Dedifferentiated amniotic fluid mesenchymal stem cell (primary cell): ENCODE measurements around the gene ZNF391.
"Not testable (repeated sequence)": the region's sequence is repeated elsewhere in the genome, so short reads cannot be mapped to it uniquely, and the experiment has no call there.

ENCODE experiments used
- DNase-seq: peaks from one replicate; pipeline ENCODE4 v3.0.0-alpha.2; 2016; ENCODE audit errors: extremely low spot score

ZNF391 gene

DNA sequence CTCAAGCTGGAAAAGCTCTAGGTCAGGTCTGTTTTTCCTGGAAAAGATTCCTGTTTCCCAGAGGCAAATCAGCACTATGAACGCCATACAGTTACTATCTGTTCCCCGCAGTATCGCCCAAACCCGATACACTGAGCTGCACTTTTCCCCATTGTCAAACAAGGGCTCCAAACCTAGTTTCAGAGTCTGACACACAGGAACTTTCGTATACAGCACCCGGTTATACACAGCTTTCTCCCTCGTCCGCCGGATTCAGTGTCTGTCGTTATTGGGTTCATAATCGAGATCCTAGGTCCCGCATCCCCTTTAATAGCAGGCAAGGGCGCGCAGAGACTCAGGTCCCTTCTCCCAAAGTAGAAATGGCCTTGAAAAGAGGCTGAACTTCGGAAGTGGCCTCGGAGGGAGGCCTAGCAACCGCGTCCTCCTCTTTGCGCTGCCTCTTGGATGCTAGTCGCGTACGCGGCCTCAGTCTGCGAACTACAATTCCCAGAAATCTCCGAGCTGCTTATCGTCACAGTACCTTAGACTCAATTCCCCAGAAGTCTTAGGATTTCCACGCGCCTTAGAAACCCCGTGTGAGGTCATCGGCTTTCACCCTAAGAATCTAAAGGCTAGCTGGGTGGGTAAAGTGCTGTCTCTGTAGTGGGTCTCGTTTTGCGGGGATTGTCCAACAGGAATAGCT, 34.2 kb downstream of the ZNF391 start:
- DNase-seq: no peak

DNA sequence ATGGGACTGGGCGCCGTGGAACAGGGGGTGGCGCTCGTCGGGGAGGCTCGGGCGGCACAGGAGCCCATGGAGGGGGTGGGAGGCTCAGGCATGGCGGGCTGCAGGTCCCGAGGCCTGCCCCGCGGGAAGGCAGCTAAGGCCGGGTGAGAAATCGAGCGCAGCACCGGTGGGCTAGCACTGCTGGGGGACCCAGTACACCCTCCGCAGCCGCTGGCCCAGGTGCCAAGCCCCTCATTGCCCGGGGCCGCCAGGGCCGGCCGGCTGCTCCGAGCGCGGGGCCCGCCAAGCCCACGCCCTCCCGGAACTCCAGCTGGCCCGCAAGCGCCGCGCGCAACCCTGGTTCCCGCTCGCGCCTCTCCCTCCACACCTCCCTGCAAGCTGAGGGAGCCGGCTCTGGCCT, 36.3 kb downstream of the ZNF391 start:
- DNase-seq: not testable (repeated sequence)

GRCh38 chr6:27426045-27426620, 37.6 kb downstream of the ZNF391 start:
- no peak for DNase-seq

- no peak for DNase-seq
Measured at GRCh38 chr6:27428502-27428901, 39.9 kb downstream of the ZNF391 start.

DNA sequence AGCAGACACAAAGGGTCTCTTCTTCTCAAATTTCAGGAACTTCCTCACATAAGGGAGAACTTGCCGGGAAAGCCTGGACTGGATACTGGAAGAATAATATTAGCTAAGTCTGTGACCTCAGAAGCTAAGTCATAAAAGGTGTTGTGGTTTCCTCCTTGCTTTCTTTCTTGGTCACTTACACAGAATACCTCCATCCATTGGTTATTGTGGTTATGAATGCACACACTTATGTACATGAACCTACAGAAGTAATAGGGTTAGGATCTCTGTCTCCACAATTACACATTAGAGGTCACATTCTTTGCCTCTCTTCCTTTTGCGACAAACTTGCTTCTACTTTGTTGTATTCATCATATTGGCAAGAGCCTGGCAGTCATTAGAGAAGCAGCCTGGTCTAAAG, 40.4 kb downstream of the ZNF391 start:
- no peak for DNase-seq

- no peak for DNase-seq
Measured at GRCh38 chr6:27433714-27434113, 45.2 kb downstream of the ZNF391 start.

DNA sequence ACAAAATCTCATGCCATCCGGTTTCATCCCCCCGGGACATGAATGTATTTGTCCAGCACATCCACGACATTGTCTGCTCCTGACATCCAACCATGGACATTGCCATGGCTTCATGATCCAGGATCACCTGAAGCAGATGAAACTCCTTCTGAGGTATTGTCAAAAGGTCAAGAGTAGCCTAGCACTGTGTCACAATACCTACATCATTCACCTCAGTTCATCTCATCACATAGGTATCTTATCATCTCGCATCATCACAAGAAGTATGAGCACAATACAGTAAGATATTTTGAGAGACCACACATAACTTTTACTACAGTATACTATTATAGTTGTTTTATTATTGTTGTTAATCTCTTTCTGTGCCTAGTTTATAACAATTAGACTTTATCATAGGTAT, 50.8 kb downstream of the ZNF391 start:
- no peak for DNase-seq

GRCh38 chr6:27441001-27441400, 52.4 kb downstream of the ZNF391 start:
- DNase-seq: no peak

DNA sequence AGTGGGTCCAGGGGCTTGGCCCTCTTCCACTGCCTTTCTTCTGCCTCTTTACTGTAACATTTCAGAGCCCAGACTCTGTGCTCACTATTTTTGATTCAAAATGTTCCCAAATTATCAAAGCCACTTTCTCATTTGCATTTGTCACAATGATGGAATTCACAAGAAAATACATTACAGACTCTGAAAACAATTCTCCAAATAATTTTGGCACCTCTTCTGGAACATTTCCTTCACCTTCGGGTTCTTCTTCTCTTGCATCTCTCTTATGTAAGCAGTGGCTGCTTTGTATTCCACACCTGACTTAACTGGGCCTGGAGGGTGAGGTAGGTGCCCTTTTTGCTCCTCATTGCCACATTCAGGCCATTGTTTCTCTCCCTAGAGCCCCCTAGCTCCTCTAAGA, 54.4 kb downstream of the ZNF391 start:
- no peak for DNase-seq

DNA sequence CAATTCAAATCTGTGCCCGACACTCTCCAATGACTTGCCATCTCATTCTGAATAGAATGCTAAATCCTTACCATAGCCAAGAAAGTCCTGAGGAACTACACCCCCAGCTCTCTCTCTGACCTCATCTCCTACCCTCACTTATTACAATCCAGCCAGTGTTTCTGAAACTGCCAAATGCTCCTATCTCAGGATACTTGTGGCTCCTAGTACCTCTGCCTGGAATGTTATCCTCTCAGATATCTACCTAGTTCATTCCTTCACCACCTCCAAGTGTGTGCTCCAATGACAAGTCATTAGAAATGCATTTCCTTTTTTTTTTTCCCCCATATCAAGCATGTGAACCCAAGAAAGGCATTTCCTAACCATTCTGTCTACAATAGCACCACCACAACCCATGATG, 59.9 kb downstream of the ZNF391 start:
- no peak for DNase-seq

DNA sequence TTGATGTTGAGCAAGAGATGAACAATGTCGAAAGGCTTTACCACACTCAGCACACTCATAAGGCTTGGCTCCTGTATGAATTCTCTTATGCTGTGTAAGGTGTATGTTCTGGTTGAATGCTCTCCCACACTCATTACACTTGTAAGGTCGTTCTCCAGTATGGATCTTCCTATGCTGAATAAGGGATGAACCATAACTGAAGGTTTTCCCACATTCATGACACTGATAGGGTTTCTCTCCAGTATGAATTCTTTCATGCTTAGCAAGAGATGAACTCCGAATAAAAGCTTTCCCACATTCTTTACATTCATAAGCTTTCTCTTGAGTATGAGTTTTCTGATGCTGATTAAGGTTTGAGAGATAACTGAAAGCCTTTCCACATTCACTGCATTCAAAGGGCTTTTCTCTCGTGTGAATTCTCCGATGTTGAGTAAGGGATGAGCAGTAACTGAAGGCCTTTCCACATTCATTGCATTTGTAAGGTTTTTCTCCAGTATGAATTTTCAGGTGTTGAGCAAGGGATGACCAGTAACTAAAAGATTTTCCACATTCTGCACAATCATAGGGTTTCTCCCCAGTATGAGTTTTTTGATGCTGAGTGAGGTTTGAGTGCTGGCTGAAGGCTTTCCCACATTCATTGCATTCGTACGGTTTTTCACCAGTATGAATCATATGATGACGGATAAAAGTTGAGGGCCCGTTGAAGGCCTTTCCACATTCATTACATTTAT, 63.3 kb downstream of the ZNF391 start:
- no peak for DNase-seq

DNA sequence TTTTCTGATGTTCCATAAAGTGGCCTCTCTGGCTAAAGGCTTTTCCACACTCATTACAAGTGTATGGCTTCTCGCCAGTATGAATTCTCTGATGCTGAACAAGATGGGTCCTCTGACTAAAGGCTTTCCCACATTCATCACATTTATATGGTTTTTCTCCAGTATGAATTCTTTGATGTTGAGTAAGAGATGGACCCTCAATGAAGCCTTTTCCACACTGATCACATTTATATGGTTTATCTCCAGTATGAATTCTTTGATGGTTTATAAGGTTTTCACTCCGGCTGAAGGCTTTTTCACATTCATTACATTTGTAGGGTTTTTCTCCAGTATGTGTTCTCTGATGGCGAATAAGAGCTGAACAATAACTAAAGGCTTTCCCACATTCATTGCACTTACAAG, 63.9 kb downstream of the ZNF391 start:
- no peak for DNase-seq
